HEK293 (cell line): ENCODE measurements around the gene MIF4GD.
"Not testable (repeated sequence)": the region's sequence is repeated elsewhere in the genome, so short reads cannot be mapped to it uniquely, and the experiment has no call there.

Experiments used
- ZNF2 ChIP-seq: fragments of 450-650 bp; formaldehyde crosslinking; IDR thresholded peaks from 2 replicates; pipeline ENCODE4 v1.5.1; 2016; ENCODE audit warnings: missing biosample characterization, missing genetic modification characterization
- ZNF768 ChIP-seq: fragments of 450-650 bp; formaldehyde crosslinking; IDR thresholded peaks from 2 replicates; pipeline ENCODE4 v1.5.1; 2018; ENCODE audit warnings: missing biosample characterization, mild to moderate bottlenecking, missing genetic modification characterization

GRCh38 chr17:75292810-75293448, 21.9 kb upstream of the MIF4GD start:
- not testable (repeated sequence) for TF ChIP-seq ZNF2; ZNF768 (tag by site-specific recombination)
